Astrocyte (in vitro differentiated cells and primary cell): ENCODE measurements around the gene APBB2.

Source experiments
- EZH2 ChIP-seq: IDR thresholded peaks from 2 replicates; pipeline ENCODE4 v1.6.1; 2012; ENCODE audit warnings: mild to moderate bottlenecking, low read length, inconsistent platforms; ENCODE audit not compliant: insufficient read depth
- TF ChIP-seq, protein P1 (sequence below): IDR thresholded peaks from 2 replicates; pipeline ENCODE4 v1.5.1; 2011; ENCODE audit warnings: low read depth, mild to moderate bottlenecking, inconsistent platforms, low read length, moderate library complexity; ENCODE audit not compliant: insufficient read depth

DNA sequence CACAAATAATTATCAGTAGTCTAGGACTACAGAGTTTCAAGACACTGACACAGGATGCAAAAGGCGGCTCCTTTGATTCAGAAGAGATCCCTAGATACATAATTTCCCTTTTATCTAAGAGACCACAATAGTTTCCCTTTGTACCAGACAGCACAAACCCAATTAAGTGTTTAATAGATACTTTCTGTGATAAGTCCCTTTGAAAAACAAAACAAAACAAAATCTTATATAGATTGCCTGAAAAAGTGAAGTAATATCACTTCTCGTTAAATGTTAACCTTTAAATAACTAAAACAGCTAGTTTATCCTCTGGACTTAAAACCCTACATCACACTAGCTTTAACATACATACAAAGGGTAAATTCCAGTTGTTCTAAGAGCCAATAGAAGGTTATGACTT, 49.9 kb downstream of the APBB2 start:
- TF ChIP-seq, protein P1, sequence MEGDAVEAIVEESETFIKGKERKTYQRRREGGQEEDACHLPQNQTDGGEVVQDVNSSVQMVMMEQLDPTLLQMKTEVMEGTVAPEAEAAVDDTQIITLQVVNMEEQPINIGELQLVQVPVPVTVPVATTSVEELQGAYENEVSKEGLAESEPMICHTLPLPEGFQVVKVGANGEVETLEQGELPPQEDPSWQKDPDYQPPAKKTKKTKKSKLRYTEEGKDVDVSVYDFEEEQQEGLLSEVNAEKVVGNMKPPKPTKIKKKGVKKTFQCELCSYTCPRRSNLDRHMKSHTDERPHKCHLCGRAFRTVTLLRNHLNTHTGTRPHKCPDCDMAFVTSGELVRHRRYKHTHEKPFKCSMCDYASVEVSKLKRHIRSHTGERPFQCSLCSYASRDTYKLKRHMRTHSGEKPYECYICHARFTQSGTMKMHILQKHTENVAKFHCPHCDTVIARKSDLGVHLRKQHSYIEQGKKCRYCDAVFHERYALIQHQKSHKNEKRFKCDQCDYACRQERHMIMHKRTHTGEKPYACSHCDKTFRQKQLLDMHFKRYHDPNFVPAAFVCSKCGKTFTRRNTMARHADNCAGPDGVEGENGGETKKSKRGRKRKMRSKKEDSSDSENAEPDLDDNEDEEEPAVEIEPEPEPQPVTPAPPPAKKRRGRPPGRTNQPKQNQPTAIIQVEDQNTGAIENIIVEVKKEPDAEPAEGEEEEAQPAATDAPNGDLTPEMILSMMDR: no peak
- TF ChIP-seq EZH2: no peak
